HG03103 (cell line): ENCODE measurements around the gene DLG2.

Experiments used
- ATAC-seq: cut with Tn5 transposase; IDR thresholded peaks from one replicate; pipeline ENCODE4 v1.9.1; 2021; ENCODE audit warnings: low read depth; ENCODE audit not compliant: unreplicated experiment

The DLG2 gene

DNA sequence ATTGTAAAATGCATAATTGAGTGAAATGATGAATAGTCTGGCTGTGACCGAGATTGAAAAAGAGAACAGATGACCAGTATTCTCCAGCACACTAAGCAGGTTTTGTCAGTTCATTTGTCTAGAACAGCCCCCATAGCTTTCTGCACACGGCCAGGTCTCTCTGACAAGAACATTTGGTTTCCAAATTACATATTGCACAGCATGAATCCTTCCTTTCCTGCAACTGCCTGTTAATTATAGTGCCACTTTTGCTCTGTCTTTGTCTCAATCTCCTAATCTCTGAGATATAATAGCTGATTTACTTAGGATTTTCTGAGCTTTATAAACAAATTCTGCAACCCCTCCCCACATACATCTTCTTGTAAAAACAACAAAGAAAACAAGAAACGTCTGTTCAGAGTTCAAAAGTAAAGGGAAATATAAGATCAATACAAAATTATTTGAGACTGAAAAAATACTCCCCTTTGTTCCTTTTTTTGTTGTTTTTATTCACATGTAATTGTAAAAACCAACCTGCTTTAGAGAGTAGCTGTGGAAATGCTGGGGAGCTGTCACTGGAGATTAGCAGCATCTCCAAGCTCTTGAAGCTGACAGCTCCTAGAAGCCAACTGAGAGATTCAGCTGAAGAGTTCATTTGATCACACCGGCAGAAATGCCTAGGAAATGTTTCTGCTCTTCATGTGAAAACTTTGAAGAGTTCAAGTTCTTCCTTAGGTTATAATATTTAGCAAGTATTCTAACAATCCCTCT, 998.1 kb downstream of the DLG2 start:
- ATAC-seq = no peak

GRCh38 chr11:84626256-84626655, 1000.9 kb downstream of the DLG2 start:
- no peak for ATAC-seq

DNA sequence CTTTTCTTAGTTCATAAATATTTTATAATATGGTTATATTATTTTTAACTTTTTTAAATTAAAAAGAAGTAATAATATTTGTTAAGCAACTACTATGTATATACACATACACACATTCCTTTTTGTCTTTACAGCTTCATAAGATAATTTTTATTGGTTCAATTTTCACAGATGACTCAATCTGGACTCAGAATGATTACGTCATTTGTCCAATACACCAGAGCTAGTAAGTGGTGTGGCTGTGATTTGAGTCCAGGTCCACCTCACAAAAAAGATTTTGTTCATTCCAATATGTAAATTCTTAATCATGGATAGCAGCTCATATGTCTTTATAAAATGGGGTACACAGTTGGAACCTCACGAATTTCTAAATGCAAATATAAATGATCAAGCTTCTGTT, 1014.5 kb downstream of the DLG2 start:
- ATAC-seq = no peak

GRCh38 chr11:84608837-84609196, 1018.3 kb downstream of the DLG2 start:
- ATAC-seq = no peak

DNA sequence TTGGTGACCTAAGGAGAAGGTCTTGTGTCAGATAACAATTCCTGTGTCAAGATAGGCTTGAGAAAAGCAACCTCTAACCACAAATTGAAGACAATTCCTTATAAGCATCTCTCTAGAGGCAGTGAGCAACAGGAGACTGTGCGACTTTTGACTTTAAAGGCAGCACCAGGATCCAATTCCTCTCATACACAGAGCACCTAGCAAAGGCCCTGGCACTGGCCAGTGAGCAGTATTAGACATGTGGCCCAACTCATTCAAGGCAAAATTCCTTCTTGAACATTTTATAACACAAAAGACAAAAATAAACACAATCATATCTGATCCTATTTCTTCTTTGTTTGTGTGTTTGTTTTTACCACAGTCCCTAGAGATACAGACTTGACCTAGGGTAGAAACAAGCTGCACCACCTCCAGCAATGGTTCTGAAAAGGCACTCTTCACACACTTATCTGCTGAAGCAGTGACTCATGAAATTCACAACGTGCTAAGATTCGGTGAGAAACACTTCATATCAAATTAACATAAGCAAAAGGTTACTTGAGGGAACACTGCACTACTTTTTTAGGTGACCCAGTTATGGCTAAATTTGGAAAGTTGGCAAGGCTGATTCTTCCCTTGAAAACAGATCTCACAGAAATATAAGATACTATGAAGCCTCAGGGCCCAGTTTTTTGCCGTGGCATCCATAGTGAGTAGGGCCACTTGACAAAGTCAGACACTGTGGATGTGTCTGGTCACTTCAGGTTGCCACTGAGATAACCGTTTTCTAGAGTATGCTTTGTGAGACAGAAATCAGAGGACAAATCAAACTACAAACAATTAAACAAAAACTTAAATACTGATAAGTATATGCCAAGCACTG, 1018.9 kb downstream of the DLG2 start:
- no peak for ATAC-seq

GRCh38 chr11:84594602-84595001, 1032.5 kb downstream of the DLG2 start:
- ATAC-seq = no peak

- ATAC-seq = no peak
These were observed 1037.0 kb downstream of the DLG2 start for GRCh38 chr11:84590106-84590505.

- ATAC-seq = no peak
These were observed 1038.9 kb downstream of the DLG2 start for GRCh38 chr11:84588131-84588829.

- no peak for ATAC-seq
These were observed 1044.0 kb downstream of the DLG2 start for GRCh38 chr11:84583106-84583505.

DNA sequence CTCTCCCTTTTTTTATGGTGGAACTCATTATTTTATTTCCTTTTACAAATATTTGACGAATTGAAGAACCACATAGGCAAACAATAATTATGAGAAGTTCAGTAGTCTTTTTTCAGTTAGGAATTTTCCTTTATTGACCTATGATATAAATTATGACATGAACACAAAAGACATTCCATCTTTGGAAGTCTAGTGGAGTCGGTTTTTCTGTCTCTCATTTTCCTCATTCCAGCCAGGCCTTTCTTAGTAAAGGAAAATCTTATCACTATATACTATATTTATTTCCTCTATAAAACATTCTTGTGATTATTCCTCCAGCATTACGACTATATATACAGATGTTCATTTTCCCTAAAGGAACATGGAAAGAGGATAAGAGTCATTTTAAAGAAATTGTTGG, 1046.1 kb downstream of the DLG2 start:
- no peak for ATAC-seq

DNA sequence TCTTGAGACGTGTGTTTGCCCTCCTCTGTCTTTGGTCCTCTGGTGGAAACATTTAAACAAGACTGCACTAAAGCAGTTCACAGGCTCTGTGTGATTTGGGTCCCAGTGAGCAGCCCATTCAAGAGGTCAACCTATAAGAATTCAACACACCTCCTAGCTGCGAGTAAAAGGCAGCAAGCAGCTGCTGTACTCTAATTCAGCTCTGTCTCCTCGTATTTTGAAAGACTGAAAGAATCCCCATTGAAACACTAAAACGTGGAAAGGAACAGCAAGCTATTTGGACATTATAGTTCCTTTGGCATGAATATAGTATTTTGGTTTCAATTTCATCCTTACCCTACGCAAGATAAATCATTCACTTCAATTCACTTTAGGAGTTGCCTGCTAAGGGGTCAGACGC, 1046.7 kb downstream of the DLG2 start:
- no peak for ATAC-seq

GRCh38 chr11:84573868-84574267, 1053.3 kb downstream of the DLG2 start:
- no peak for ATAC-seq

- no peak for ATAC-seq
These were observed 1060.5 kb downstream of the DLG2 start for GRCh38 chr11:84566671-84567070.

DNA sequence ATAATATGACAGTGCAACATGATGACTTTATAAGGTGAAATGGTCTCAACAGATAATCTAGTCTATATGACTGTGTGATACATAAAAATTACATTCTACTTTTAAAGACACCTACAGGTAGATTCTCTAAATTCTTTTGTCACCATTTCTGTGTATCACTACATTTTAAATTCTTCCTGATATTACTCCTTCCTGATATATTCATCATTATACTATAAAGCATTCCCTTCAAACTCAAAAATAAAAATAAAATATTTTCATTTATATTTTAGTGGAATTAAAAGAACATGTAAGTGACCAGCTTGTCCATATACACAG, 1062.3 kb downstream of the DLG2 start:
- ATAC-seq = no peak

DNA sequence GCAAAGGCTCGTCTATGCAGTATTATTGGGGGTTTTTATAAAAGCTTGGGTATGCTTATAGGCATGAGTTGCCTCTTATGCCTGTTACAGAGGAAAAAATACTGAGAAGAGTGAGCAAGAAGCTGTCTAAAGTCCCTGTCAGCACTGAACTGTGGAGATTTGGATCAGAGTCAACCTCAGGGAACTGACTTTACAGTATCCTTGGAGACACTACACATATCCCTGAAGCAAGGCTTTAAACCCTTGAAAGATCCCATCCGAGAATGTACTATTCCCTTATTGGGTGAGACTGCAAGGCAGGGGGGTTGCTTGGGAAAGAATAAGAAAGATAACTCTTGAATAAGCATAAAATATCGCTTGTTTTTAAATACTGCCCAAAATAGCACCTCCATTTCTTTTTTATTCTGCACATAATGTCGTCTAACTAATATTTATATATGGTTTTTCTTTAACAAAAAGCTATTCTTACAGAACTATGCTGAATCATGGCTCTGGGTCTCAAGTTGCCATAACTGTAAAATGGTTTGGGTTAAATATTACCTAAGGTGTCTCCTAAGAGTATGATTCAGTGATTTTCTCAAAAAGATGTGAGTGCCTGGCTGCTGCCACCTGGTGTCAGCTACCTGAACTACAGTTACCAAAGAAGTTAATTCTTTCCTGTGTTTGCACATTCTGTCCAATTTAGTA, 1062.8 kb downstream of the DLG2 start:
- peak; percentile 85 for ATAC-seq

DNA sequence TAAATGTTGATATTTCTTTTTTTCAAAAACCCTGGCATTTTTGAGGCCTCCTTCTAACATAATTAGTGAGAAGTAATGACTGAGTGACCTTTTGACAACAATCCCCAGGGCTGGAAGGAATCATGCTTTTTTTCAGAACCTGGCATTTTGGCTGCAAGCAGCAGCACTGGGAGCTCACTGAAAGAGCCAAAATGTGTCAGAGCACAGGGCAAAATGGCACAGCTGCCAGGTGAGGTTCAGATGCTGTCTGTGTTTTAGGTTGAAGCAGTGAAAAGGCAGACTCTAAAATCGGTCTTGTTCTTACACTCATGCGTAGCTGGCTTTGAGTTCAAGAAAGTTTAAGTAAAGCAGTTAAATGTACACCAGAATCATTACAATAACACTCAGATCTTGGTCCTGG, 1063.8 kb downstream of the DLG2 start:
- ATAC-seq = no peak

GRCh38 chr11:84560206-84560605, 1066.9 kb downstream of the DLG2 start:
- ATAC-seq = no peak

GRCh38 chr11:84558085-84558905, 1068.8 kb downstream of the DLG2 start:
- ATAC-seq = peak; percentile 92

- no peak for ATAC-seq
These were observed 1074.4 kb downstream of the DLG2 start for GRCh38 chr11:84552791-84553190.

GRCh38 chr11:84549217-84549616, 1077.9 kb downstream of the DLG2 start:
- ATAC-seq = peak; percentile 97
